GM19240 (cell line): ENCODE measurements around the gene TUBGCP4.

ENCODE experiments used
- DNase-seq: peaks from one replicate; pipeline ENCODE4 v3.0.0; 2011; ENCODE audit warnings: low spot score; ENCODE audit not compliant: insufficient read length

TUBGCP4 gene

DNA sequence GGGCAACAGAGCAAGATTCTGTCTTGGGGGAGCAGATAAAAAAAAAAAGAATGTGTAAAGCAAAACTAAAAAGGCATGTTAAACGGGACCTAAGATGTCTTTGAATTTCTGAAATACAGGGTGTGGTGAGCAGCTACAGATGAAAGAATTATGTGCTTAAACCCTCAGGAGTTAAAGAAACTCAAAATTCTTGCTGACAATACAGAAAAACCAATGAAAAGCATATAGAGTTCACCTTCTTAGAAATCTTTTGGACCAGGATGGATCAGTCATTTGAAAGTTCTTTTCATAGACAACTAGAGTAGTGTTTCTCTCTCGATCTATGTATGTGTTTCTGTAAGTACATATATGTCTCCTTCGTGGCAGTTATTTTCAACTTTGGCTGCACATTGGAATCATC lies 31.4 kb downstream of the TUBGCP4 start:
- no peak for DNase-seq

DNA sequence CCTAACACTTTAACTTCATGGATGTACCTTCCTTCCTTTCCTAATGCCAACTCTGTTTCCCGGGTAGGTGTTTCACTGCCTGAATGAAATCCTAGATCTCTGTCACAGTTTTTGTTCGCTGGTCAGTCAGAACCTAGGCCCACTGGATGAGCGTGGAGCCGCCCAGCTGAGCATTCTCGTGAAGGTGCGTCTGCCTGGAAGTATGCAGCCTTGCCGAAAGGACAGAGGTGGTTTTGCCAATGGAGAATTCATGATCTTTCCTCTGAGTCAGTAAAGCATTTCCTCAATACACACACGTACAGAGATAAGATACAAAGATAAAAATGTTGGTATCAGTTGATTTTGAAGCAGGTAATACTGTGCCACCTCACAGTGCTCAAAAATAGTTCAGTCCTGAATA lies 32.7 kb downstream of the TUBGCP4 start:
- no peak for DNase-seq

DNA sequence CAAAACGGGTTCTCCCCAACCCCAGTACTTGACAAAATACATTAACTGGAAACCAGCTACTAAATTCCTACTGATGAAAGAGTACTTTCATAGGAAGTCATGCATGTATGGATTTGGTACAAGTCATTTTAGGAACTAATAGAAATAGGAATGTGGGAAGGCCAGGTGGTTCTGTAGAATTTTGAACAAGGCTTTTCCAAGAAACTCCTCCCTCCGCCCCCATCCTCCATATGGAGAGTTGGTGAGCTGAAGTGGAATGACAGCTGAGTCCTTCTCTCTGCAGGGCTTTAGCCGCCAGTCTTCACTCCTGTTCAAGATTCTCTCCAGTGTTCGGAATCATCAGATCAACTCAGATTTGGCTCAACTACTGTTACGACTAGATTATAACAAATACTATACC lies 33.2 kb downstream of the TUBGCP4 start:
- DNase-seq = no peak

DNA sequence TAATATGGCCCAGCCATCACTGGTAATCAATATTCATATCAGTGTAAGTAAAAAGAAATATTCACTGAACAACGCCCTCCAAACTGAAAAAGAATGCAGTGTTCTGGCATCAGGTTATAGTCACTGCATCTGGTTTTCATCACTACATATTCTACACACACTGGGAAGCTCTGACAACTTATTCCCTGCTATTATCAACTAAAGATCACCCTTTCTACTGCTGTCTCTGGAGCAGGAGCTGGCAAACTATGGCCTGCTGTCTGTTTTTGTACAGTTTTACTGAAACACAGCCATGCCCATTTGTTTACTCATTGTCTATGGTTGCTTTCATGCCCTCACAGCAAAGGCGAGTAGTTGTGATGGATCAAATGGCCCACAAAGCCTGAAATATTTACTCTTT lies 35.3 kb downstream of the TUBGCP4 start:
- DNase-seq = no peak

DNA sequence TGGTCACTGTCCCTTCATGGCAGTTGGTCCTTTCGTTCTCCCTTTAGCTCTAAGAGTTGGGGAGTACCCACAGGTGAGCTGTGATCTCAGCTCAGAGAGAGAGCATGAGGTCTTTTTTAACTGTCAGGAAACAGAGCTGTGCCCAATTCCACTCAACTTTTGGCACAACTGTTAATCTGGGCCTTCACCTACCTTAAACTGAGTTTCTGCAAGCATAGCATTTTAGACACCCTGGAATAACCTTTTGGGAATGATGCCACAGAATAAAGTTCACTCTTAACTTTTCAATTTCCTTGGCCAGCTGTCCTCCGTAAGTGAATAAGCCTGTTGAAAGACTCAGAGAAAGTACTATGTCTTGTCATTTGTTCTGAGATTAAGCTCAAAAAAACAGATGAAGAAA lies 35.9 kb downstream of the TUBGCP4 start:
- no peak for DNase-seq

DNA sequence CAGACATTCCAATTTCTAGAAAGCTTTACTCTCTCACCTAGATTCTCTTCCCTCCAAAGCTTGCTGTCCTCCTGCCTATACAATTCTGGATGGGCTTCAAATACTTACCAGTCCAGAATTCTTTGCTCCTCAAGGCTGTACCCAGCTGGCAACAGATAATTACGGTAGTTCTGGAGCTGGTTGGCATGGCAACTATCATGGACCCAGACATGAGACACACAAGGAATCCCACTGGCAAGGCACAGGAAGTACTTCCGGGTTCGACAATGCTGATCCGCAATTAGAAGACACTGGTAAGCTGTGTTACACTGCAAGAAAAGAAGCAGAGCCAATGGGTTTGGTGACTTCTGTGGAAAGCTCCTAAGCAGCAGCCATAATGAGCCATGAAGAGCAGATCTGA lies 37.9 kb downstream of the TUBGCP4 start:
- DNase-seq = no peak

DNA sequence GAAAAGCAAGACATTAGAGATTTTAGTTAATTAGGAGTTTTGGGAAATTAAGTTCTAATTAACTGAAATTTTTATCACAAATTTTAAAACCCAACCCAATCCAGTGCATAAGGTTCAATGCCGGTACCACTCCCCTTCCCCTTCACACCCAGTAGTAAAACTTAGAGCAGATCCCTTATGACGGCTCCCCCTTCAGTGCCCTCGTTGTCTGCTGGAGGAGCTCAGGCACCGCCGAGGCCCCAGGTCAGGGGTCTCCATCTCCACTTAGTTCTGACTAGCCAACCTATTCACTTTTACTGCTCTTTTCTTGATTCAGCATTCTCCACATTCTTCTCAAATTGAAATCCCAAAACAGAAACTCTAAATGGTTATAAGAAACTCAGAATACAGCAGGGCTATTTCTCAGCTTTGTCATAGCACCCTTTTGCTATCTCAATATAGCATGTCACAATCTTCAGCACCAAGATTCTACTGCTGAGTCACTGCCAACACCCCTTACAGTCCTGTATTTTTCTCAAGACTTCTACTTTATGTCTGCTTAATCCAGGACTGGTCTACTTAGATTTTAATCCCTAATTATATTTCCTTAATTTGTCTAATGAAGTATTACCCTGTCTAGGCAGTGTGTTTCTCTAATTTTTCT lies 39.8 kb downstream of the TUBGCP4 start:
- DNase-seq = no peak

DNA sequence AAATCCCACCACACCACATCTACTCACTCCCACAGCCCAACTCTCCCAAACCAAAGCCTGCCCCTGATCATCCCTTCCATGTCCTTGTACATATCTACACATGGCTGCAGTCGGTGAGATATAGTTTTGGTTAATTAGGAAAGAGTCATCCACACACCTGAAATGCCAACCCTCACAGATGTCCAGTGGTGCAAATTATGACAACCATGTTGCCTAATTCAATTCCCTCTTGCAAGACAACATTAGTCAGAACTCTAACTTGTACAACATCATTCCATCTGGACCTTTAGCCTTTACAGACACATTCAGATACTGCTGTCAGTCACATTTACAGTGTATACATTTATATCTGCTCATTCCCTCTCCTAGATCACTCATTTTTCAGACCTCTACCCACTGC lies 41.2 kb downstream of the TUBGCP4 start:
- DNase-seq = no peak

DNA sequence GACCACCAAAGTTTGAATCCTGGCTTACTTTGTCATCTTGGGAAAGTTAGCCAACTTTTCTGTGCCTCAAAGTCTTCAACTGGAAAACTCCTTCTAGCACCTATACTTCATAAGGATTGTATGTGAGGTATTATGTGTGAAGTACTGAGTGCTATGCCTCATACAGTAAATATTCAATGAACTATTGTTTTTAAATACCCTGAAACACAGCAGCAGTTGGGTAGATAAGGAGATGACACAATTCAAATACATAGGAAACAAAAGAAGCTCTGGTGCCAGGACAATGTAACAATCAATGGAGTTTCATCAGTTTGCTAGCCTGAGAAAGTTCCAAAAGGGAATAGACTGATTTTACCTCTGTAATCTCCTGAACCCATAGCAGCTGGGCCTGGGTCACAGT lies 43.3 kb downstream of the TUBGCP4 start:
- DNase-seq = no peak

DNA sequence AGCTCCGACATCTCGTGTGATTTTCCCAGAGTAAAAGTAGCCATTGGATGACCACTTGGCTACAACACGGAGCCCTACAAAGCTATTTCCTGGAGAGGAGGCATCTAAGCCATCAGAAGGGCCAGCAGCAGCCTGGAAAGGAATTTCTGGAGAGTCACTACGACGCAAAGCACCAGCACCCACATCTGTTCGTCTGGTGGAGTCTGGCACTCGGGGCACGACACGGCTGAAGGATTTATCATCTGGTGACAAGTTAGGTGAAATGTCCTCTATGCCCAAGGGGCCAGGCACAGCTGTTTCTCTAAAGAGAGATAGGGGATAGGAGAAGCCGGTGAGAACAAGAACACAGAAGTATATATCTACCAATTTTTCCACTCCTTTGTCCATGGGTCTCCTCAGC lies 49.5 kb downstream of the TUBGCP4 start:
- no peak for DNase-seq

DNA sequence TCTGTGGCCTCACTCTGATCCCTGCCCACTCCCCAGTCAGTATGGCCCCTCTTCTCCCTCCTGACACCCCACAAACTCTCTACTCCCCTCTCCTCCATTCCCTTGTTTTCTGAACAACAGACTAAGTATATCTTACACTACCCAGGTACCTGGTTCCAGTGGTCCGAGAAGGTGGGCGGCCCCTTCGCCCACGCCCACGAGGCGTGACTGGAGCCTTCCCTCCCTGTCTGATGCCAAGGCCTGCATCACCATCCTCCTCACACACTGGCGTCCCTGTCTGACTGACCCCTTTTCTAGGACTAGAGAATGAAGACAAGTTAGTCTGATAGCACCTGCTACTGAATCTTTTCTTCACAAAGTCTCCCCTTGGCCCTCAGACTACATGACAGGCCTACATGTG lies 50.0 kb downstream of the TUBGCP4 start:
- DNase-seq = no peak

DNA sequence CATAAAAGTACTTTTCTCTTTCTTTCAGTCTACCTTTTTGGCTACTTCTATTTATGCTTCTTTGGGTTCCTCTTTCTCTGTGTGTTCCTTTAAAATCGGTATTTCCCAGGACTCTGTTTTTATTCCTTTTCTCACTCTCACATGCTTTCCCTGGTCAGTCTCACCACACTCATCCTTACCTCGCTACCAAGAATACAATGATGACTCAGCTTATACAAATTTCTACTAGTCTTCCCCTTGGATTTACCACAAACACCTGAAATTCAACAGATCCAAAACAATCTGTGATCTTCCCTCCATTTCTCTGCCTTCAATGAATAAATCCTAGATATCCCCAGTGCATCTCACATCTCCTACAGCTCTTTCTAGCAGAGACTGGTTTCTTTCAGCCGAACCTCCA lies 52.9 kb downstream of the TUBGCP4 start:
- DNase-seq = no peak

DNA sequence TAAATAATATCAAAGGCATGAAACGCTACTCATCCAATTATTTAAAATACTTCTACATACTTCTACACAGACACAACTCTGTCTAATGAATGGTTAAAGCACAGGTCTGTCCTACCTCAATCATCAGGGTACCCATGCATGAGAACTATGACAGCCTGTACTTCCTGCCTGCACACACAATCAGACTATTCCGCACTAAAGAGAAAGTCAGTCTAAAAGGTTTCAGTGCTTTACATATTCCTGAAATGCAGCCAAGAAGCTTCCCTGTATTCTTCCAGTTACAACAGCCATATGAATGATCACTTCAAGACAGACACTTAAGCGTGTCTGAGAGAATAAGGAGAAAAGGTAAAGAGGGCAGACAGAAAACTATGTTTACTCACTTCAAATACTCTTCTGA lies 58.8 kb downstream of the TUBGCP4 start:
- no peak for DNase-seq

DNA sequence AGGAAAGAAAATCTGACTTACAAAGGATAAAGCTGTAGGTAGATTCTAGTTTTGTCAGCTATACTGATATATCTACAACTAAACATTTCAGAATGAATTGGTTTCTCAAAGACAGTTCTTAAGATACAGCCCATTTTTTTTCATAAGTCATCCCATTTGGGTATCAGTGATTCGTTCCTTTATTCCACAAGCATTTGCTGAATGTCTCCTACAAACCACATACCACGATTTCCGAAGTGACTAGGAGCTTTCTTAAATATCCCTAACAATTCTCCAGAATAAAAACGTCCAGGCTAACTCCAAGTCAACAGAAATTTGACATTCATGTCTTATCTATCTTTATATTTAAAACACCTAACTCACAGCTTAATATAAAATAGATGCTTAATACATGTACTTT lies 62.3 kb downstream of the TUBGCP4 start:
- DNase-seq = no peak

DNA sequence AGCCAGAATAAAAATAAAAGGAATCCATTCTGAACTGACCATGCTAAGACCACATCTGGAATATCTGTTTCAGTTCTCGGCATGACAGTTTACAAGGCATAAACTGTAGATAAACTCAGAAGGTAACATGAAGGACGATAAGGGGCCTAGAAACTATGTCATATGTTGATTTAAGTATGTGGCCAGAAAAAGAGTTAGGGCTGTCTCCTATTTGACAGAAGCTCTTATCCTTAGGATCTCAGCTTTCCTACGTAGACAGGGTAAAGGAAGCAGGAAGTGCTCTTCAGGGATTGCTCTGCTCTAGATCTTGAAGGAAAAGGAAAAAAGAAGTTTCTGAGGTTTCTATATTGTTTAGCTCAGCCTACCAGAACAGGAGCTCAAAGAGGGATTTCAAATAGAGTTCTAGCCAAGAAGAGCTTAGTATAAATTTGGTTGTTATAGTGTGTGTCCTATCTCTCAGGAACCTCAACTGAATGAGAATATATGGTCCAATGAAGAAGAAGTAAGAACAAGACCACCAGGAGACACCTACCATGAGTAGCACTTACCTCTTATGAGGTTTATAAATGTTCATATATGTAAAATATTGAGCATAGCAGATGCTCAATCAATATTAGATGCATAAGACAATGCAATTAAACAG lies 62.9 kb downstream of the TUBGCP4 start:
- DNase-seq = no peak

DNA sequence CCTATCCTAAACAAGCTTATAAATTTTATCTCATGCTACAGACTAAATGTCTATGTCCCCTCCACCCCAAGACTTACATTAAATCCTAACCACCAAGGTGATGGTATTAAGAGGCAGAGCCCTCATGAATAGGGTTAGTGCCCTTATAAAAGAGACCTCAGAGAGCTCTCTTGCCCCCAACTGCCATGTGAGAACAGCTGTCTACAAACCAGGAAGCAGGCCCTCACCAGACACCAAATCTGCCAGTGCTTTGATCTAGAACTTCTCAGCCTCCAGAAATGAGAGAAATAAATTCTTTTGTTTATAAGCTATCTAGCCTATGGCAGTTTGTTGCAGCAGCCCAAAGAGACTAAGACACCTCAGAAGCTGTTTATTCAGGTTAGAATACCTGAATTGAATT lies 63.5 kb downstream of the TUBGCP4 start:
- DNase-seq = no peak

DNA sequence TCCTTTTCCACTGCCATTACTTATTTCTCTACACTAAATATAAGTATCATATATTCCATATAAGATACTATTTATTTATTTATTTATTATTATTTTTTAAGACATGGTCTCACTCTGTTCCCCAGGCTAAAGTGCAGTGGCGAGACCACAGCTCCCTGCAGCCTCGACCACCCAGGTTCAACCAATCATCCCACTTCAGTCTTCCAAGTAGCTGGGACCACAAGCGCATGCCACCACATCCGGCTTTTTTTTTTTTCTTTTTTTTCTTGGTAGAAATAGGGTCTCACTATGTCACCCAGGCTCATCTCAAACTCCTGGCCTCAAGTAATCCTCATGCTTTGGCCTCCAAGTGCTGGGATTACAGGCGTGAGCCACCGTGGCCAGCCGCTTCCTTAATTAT lies 65.5 kb downstream of the TUBGCP4 start:
- DNase-seq = no peak

DNA sequence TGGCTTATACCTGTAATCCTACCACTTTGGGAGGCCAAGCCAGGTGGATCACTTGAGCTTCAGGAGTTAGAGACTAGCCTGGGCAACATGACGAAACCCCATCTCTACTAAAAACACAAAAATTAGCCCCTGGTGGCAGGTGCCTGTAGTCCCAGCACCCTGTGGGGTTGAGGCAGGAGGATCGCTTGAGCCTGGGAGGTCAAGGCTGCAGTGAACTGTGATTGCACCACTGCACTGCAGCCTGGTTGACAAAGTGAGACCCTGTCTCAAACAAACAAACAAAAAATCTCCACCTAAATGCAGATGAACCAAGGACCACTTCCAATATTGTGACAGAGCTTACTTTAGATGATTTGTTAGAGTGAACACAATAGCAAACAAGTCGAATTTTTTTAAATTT lies 68.4 kb downstream of the TUBGCP4 start:
- DNase-seq = no peak

DNA sequence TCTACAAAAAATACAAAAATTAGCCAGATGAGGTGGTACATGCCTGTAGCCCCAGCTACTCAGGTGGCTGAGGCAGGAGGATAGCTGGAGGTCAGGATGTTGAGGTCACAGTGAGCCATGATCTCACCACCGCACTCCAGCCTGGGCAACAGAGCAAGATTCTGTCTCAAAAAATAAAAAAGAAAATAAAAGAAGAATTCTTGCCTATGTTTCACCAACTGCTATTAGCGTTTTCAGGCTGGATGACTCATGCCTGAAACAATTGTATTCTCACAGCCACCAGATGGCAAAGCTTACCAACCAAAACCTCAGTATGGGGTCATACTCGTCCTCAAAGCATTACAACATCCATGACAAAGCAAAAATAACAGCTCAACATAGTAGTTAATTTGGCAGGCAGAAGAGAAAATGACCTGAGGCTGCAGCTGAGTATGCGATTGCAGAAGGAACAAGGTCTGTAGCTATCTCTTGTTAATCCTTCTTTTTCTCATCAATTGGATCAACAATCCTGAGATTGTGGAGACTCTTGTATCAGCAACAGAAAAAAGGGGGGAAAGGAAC lies 69.9 kb downstream of the TUBGCP4 start:
- no peak for DNase-seq

DNA sequence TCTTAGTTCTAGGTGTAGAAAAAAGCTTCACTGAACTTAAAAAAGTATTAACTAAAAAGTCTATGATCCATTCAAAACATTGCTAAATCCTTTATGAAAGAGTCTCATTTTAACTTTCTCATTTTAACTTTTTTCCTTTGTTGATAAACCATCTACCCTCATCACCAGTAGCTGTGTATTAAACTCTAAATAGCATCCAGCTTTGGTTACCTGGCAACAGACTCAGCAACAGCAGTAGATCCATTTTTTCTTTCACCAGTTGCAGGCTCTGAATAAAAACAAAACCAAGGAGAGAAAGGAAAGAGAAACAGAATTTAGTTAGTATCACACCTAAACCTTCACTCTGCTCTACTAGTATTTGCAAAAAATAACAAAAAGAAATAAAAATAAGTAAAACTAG lies 70.4 kb downstream of the TUBGCP4 start:
- DNase-seq = no peak

DNA sequence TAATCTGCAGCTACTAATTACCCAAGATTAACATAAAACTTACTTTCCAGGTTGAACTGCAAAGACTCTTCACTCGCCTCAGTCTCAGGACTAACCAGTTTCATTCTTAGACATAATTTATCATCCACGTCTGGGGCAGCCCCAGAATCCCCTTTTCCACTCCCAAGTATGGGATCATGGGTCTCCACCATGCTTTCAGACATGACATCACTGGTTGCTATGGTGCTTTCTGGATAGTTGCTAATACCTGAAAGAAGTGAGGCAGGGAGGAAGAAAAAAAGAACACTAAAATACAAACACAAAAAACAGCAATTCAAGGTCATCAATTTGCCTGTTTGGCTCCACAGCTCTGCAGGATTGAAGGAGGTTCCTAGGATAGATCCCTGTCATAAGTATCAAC lies 75.4 kb downstream of the TUBGCP4 start:
- DNase-seq = no peak

DNA sequence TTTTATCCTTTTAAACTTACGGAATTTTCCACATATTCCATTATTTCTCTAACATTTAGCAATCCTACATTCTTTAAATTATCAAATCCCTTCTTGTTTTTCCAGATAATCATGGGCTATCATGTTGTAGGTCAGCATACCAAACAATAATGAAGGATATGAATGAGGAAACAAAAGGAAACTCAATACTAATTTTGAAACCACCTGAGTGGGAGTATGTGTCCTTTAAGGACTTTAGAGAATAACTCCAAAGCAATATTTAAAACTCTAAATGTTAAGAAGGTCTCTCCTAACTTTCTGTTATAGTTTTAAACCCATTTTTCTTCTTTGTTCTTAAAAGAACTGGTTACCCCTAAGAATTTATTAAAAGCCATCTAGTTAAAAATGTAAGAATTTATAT lies 79.1 kb downstream of the TUBGCP4 start:
- no peak for DNase-seq
